Measurements from ENCODE around the gene MARCHF5. TPM values are rescaled to one million over a fixed set of nuclear protein-coding genes. Genes with fewer than 3 reads are reported as not detected.

MARCHF5 gene
- total and polyA plus RNA-seq, 2 of the 4 experiments (the other 2 are of a cell fraction): 14.9 to 30.0 TPM

DNA sequence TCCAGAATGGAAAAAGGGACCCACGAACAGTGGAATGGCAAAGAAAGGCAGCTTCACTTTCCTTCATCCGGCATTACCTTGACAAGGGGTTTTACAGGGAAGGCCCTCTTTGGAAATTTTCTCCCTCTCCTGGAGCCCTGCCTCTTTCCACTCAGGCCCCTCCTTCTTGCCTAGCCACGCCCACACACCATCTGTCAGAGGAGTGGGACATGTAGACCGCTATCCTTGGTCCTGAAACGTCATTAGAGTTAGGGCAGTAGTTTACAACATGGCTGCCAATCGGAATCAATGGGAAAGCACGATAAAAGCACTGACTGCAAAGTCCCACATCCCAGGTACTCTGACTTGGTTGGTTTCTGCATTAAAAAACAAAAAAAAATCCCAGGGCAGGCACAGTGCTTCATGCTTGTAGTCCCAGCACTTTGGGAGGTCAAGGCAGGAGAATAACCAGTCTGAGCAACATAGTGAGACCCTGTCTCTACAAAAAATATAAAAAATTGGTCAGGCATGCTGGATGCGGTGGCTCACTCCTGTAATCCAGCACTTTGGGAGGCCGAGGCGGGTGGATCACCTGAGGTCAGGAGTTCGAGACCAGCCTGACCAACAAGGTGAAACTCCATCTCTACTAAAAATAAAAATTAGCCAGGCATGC lies 96.4 kb downstream of the MARCHF5 start:
- no peak overlapping the region for H3K56ac ChIP-seq (ENCODE audit: extremely low read depth, insufficient read depth, low read length)
- dilution Hi-C loops (cut with HindIII; ENCODE audit: low sequenced_read_pairs, unreplicated experiment) (no loop called here), intact Hi-C loops (cut with micrococcal nuclease) (no loop called here), in situ Hi-C loops (cut with MboI; ENCODE audit: low sequenced_read_pairs) (no loop called here)
- H4K20me1 ChIP-seq (ENCODE audit: insufficient read depth, low read length): no peaks in the 10 kb centered on the region
- WGBS, 2 experiments (ENCODE audit: extremely low coverage in 2 of 2, insufficient read length in 1 of 2): 82% methylated on average over 4 of the region's 11 CpGs; no CpG with 5 or more reads in 1 of the 2 experiments
- H3K27me3 ChIP-seq (ENCODE audit: control insufficient read depth, insufficient read depth, low read length): peaks cover 3% of the 10 kb centered on the region
- ChIA-PET CTCF (no interaction called here), POLR2A (ENCODE audit: unreplicated experiment) (no interaction called here)
- no peak overlapping the region for H2AK5ac ChIP-seq (ENCODE audit: low read depth, low read length)
- no TSS peak for BruUV-seq (replicated peaks)
- H3K79me1 ChIP-seq (ENCODE audit: low read depth in 1 of 2, low read length in 2 of 2): no peaks in the 10 kb centered on the region
- H4K5ac ChIP-seq (ENCODE audit: low read depth, low read length): no peak overlapping the region
- no peaks in the 10 kb centered on the region for H3K9me3 ChIP-seq (ENCODE audit: control insufficient read depth, insufficient read depth, low read length)
- no peak overlapping the region for H2BK15ac ChIP-seq (ENCODE audit: low read depth, low read length)
- no peak overlapping the region for H3K4me2 ChIP-seq (ENCODE audit: low read depth, low read length)
- no peak overlapping the region for H3K4me3 ChIP-seq (ENCODE audit: insufficient read depth, low read depth, low read length)
- DNase-seq (peak; percentile 75), ATAC-seq (ENCODE audit: low read depth) (peak; percentile 91)
- no peak overlapping the region for H2BK20ac ChIP-seq (ENCODE audit: low read depth, low read length)
- H3K36me3 ChIP-seq (ENCODE audit: control insufficient read depth, insufficient read depth, low read length): no peaks in the 10 kb centered on the region
- no peak overlapping the region for H2BK120ac ChIP-seq (ENCODE audit: low read depth, low read length)
- no peaks in the 10 kb centered on the region for H3K4me1 ChIP-seq (ENCODE audit: control insufficient read depth, insufficient read depth, low read length)
- no peak overlapping the region for H3K27ac ChIP-seq (ENCODE audit: insufficient read depth, low read length)
- no peak overlapping the region for H2AK9ac ChIP-seq (replicated peaks; ENCODE audit: low read depth, low read length, poor library complexity)
- H2BK5ac ChIP-seq (ENCODE audit: low read depth, low read length, poor library complexity, severe bottlenecking): no peak overlapping the region
- H2AFZ ChIP-seq (replicated peaks; ENCODE audit: low read length, poor library complexity): no peak overlapping the region
- H3K18ac ChIP-seq (ENCODE audit: low read depth, low read length): no peak overlapping the region
- TF ChIP-seq MAZ (IDR thresholded peaks at IDR 0.05; ENCODE audit: borderline replicate concordance, low read depth, low read length): no peak
- TF ChIP-seq CHD1 (IDR thresholded peaks at IDR 0.05; ENCODE audit: low read depth, low read length): no peak
- no peak for TF ChIP-seq CEBPB (IDR thresholded peaks at IDR 0.05; ENCODE audit: low read depth, low read length)
- no peak for TF ChIP-seq RCOR1 (IDR thresholded peaks at IDR 0.05; ENCODE audit: insufficient replicate concordance, low read length)
- TF ChIP-seq, protein P1, sequence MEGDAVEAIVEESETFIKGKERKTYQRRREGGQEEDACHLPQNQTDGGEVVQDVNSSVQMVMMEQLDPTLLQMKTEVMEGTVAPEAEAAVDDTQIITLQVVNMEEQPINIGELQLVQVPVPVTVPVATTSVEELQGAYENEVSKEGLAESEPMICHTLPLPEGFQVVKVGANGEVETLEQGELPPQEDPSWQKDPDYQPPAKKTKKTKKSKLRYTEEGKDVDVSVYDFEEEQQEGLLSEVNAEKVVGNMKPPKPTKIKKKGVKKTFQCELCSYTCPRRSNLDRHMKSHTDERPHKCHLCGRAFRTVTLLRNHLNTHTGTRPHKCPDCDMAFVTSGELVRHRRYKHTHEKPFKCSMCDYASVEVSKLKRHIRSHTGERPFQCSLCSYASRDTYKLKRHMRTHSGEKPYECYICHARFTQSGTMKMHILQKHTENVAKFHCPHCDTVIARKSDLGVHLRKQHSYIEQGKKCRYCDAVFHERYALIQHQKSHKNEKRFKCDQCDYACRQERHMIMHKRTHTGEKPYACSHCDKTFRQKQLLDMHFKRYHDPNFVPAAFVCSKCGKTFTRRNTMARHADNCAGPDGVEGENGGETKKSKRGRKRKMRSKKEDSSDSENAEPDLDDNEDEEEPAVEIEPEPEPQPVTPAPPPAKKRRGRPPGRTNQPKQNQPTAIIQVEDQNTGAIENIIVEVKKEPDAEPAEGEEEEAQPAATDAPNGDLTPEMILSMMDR (conservative IDR thresholded peaks at IDR 0.05; ENCODE audit: low read depth, low read length): no peak
- TF ChIP-seq RAD21 (IDR thresholded peaks at IDR 0.05; ENCODE audit: low read length): no peak
- TF ChIP-seq, protein P2, sequence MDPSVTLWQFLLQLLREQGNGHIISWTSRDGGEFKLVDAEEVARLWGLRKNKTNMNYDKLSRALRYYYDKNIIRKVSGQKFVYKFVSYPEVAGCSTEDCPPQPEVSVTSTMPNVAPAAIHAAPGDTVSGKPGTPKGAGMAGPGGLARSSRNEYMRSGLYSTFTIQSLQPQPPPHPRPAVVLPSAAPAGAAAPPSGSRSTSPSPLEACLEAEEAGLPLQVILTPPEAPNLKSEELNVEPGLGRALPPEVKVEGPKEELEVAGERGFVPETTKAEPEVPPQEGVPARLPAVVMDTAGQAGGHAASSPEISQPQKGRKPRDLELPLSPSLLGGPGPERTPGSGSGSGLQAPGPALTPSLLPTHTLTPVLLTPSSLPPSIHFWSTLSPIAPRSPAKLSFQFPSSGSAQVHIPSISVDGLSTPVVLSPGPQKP (IDR thresholded peaks at IDR 0.05; ENCODE audit: borderline replicate concordance, low read depth, low read length): no peak
- no peak for TF ChIP-seq POLR2A (IDR thresholded peaks at IDR 0.05; ENCODE audit: low read depth, low read length)
- TF ChIP-seq, protein P3, sequence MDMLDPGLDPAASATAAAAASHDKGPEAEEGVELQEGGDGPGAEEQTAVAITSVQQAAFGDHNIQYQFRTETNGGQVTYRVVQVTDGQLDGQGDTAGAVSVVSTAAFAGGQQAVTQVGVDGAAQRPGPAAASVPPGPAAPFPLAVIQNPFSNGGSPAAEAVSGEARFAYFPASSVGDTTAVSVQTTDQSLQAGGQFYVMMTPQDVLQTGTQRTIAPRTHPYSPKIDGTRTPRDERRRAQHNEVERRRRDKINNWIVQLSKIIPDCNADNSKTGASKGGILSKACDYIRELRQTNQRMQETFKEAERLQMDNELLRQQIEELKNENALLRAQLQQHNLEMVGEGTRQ (IDR thresholded peaks at IDR 0.05; ENCODE audit: low read depth, low read length): no peak
- no peak for TF ChIP-seq NFE2L2 (IDR thresholded peaks at IDR 0.05; ENCODE audit: low read depth, low read length)
- TF ChIP-seq BHLHE40 (IDR thresholded peaks at IDR 0.05; ENCODE audit: low read depth, low read length): no peak
- no peak for TF ChIP-seq SMC3 (IDR thresholded peaks at IDR 0.05; ENCODE audit: low read depth, low read length)
- TF ChIP-seq RFX5 (IDR thresholded peaks at IDR 0.05; ENCODE audit: low read depth, low read length): no peak
- no peak for TF ChIP-seq FOS (IDR thresholded peaks at IDR 0.05; ENCODE audit: low read depth, low read length)
- no peak for TF ChIP-seq MXI1 (IDR thresholded peaks at IDR 0.05; ENCODE audit: borderline replicate concordance, low read depth, low read length)
- TF ChIP-seq MAFK (IDR thresholded peaks at IDR 0.05; ENCODE audit: low read depth, low read length): no peak
- H4K8ac ChIP-seq (ENCODE audit: low read depth in 2 of 2, low read length in 2 of 2): no peak overlapping the region
- H3K9me1 ChIP-seq (ENCODE audit: insufficient read depth, low read length): no peaks in the 10 kb centered on the region
- H4K91ac ChIP-seq (ENCODE audit: insufficient read depth, low read depth, low read length): no peak overlapping the region
- H3K9ac ChIP-seq (ENCODE audit: low read depth, low read length): no peak overlapping the region
- no peak overlapping the region for H3K14ac ChIP-seq (replicated peaks; ENCODE audit: low read depth, low read length)
- no peak overlapping the region for H3K23ac ChIP-seq (ENCODE audit: low read depth, low read length)
- H3K4ac ChIP-seq (ENCODE audit: low read depth, low read length): no peak overlapping the region
